H1 (cell line): ENCODE results near the gene DHRS7B. TPM values are rescaled to one million over a fixed set of nuclear protein-coding genes. Genes with fewer than 3 reads are reported as not detected.

Experiments used
- JUN ChIP-seq: IDR thresholded peaks from 2 replicates; pipeline ENCODE4 v1.6.1; 2011; ENCODE audit warnings: low read depth, mild to moderate bottlenecking, improper control_type of control experiment, low read length
- JUND ChIP-seq: IDR thresholded peaks from 2 replicates; pipeline ENCODE4 v1.6.1; 2011; ENCODE audit warnings: mild to moderate bottlenecking, improper control_type of control experiment, low read length
- KDM5A ChIP-seq: fragments of 200-600 bp; IDR thresholded peaks from 2 replicates; pipeline ENCODE4 v1.7.1; 2012; ENCODE audit warnings: mild to moderate bottlenecking, low read length, inconsistent platforms, mixed read lengths
- NRF1 ChIP-seq: IDR thresholded peaks from 2 replicates; pipeline ENCODE4 v1.6.1; 2011; ENCODE audit warnings: mild to moderate bottlenecking, low read depth, low read length, improper control_type of control experiment
- PHF8 ChIP-seq: fragments of 200-600 bp; sonication (generic); conservative IDR thresholded peaks from 2 replicates; pipeline ENCODE4 v1.7.1; 2012; ENCODE audit warnings: low read depth, mild to moderate bottlenecking, inconsistent platforms, low read length, moderate library complexity
- RNF2 ChIP-seq: fragments of 200-900, 300-1000 bp; sonication (generic); IDR thresholded peaks from 2 replicates; pipeline ENCODE4 v1.7.1; 2016; ENCODE audit warnings: borderline replicate concordance, low read depth, mild to moderate bottlenecking, antibody characterized with exemption, low read length; ENCODE audit not compliant: poor library complexity, severe bottlenecking; ENCODE audit errors: missing control alignments
- polyA plus RNA-seq, 7 experiments: library from polyadenylated mRNA; depleted of rRNA in 3 of 7; stranded (reverse) in 5 of 7; unstranded in 2 of 7; fragments of >200 nt in 5 of 7; fragments of 200-250 nt in 2 of 7; gene quantifications; 1 replicate in 5 of 7; 2 replicates in 1 of 7; 4 replicates in 1 of 7; pipeline versions ENCODE4 v1.2.1 to v1.2.3, GENCODE V29; 2011 to 2013; ENCODE audit warnings: missing spikeins in 2 of 7, mixed read lengths in 2 of 7
- total RNA-seq: library from RNA; stranded (reverse); fragmentation: NEBNext Ultra II Directional; extraction: Animal tissue kit (Norgen Biotek cat#: 25700); gene quantifications from 2 replicates; pipeline ENCODE4 v1.2.1, GENCODE V29; 2021
- TF ChIP-seq, protein P1 (sequence below): fragments of 300-600 bp; sonication (generic); IDR thresholded peaks from 2 replicates; pipeline ENCODE4 v1.7.1; 2012; ENCODE audit warnings: low read length, moderate library complexity, mild to moderate bottlenecking, inconsistent platforms; ENCODE audit not compliant: insufficient replicate concordance
- TF ChIP-seq, protein P2 (sequence below): IDR thresholded peaks from 2 replicates; pipeline ENCODE4 v1.6.1; 2012; ENCODE audit warnings: inconsistent platforms

DHRS7B gene
- total and polyA plus RNA-seq, 2 of the 8 experiments (the other 6 are each of a cell fraction or from before 2014, with no cell fraction given) = 11.0 to 27.9 TPM

- TF ChIP-seq, protein P1, sequence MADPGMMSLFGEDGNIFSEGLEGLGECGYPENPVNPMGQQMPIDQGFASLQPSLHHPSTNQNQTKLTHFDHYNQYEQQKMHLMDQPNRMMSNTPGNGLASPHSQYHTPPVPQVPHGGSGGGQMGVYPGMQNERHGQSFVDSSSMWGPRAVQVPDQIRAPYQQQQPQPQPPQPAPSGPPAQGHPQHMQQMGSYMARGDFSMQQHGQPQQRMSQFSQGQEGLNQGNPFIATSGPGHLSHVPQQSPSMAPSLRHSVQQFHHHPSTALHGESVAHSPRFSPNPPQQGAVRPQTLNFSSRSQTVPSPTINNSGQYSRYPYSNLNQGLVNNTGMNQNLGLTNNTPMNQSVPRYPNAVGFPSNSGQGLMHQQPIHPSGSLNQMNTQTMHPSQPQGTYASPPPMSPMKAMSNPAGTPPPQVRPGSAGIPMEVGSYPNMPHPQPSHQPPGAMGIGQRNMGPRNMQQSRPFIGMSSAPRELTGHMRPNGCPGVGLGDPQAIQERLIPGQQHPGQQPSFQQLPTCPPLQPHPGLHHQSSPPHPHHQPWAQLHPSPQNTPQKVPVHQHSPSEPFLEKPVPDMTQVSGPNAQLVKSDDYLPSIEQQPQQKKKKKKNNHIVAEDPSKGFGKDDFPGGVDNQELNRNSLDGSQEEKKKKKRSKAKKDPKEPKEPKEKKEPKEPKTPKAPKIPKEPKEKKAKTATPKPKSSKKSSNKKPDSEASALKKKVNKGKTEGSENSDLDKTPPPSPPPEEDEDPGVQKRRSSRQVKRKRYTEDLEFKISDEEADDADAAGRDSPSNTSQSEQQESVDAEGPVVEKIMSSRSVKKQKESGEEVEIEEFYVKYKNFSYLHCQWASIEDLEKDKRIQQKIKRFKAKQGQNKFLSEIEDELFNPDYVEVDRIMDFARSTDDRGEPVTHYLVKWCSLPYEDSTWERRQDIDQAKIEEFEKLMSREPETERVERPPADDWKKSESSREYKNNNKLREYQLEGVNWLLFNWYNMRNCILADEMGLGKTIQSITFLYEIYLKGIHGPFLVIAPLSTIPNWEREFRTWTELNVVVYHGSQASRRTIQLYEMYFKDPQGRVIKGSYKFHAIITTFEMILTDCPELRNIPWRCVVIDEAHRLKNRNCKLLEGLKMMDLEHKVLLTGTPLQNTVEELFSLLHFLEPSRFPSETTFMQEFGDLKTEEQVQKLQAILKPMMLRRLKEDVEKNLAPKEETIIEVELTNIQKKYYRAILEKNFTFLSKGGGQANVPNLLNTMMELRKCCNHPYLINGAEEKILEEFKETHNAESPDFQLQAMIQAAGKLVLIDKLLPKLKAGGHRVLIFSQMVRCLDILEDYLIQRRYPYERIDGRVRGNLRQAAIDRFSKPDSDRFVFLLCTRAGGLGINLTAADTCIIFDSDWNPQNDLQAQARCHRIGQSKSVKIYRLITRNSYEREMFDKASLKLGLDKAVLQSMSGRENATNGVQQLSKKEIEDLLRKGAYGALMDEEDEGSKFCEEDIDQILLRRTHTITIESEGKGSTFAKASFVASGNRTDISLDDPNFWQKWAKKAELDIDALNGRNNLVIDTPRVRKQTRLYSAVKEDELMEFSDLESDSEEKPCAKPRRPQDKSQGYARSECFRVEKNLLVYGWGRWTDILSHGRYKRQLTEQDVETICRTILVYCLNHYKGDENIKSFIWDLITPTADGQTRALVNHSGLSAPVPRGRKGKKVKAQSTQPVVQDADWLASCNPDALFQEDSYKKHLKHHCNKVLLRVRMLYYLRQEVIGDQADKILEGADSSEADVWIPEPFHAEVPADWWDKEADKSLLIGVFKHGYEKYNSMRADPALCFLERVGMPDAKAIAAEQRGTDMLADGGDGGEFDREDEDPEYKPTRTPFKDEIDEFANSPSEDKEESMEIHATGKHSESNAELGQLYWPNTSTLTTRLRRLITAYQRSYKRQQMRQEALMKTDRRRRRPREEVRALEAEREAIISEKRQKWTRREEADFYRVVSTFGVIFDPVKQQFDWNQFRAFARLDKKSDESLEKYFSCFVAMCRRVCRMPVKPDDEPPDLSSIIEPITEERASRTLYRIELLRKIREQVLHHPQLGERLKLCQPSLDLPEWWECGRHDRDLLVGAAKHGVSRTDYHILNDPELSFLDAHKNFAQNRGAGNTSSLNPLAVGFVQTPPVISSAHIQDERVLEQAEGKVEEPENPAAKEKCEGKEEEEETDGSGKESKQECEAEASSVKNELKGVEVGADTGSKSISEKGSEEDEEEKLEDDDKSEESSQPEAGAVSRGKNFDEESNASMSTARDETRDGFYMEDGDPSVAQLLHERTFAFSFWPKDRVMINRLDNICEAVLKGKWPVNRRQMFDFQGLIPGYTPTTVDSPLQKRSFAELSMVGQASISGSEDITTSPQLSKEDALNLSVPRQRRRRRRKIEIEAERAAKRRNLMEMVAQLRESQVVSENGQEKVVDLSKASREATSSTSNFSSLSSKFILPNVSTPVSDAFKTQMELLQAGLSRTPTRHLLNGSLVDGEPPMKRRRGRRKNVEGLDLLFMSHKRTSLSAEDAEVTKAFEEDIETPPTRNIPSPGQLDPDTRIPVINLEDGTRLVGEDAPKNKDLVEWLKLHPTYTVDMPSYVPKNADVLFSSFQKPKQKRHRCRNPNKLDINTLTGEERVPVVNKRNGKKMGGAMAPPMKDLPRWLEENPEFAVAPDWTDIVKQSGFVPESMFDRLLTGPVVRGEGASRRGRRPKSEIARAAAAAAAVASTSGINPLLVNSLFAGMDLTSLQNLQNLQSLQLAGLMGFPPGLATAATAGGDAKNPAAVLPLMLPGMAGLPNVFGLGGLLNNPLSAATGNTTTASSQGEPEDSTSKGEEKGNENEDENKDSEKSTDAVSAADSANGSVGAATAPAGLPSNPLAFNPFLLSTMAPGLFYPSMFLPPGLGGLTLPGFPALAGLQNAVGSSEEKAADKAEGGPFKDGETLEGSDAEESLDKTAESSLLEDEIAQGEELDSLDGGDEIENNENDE = no peak
- TF ChIP-seq, protein P2, sequence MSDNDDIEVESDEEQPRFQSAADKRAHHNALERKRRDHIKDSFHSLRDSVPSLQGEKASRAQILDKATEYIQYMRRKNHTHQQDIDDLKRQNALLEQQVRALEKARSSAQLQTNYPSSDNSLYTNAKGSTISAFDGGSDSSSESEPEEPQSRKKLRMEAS = no peak
- TF ChIP-seq JUN = no peak
- TF ChIP-seq NRF1 = no peak
- TF ChIP-seq JUND = no peak
- TF ChIP-seq RNF2 = no peak
- no peak for TF ChIP-seq PHF8
- no peak for TF ChIP-seq KDM5A
Measured at GRCh38 chr17:21191698-21192097, 64.9 kb downstream of the DHRS7B start (continued).
